Neural crest cell (in vitro differentiated cells): ENCODE results near the gene IRS2. TPM values are rescaled to one million over a fixed set of nuclear protein-coding genes. Genes with fewer than 3 reads are reported as not detected.

Source experiments
- DNase-seq: peaks from one replicate; pipeline ENCODE4 v3.0.0; 2021; ENCODE audit warnings: low read depth, mixed read lengths, low spot score
- H3K27ac Mint-ChIP-seq: one replicate; pipeline ENCODE4 v1.8.0; 2021; ENCODE audit warnings: mild to moderate bottlenecking, mixed read lengths; ENCODE audit not compliant: unreplicated experiment
- H3K27me3 Mint-ChIP-seq: 2 replicates; pipeline ENCODE4 v1.8.0; 2021; ENCODE audit warnings: low read depth, mild to moderate bottlenecking, mixed read lengths
- H3K36me3 Mint-ChIP-seq: 2 replicates; pipeline ENCODE4 v1.8.0; 2021; ENCODE audit warnings: low read depth, mild to moderate bottlenecking, mixed read lengths
- H3K4me1 Mint-ChIP-seq: 2 replicates; pipeline ENCODE4 v1.8.0; 2021; ENCODE audit warnings: mixed read lengths
- H3K4me3 Mint-ChIP-seq: one replicate; pipeline ENCODE4 v1.8.0; 2021; ENCODE audit warnings: mild to moderate bottlenecking, mixed read lengths
- H3K9me3 Mint-ChIP-seq: 2 replicates; pipeline ENCODE4 v1.8.0; 2021; ENCODE audit warnings: mixed read lengths
- total RNA-seq: library from RNA; stranded (reverse); gene quantifications from 2 replicates; pipeline ENCODE4 v1.2.1, GENCODE V29; 2021
- TF ChIP-seq, protein P1 (sequence below): fragments of 200-600 bp; sonication (generic); conservative IDR thresholded peaks from 2 replicates; pipeline ENCODE4 v1.5.0; 2021; ENCODE audit warnings: antibody characterized with exemption, mild to moderate bottlenecking

Gene IRS2
- total RNA-seq, 1 donor from 2014 or later: 7.0 TPM

GRCh38 chr13:109751477-109751876 is 34.9 kb downstream of the IRS2 start:
- Mint-ChIP-seq H3K4me1 (peaks cover 20% of the 10 kb centered on the region), H3K9me3 (peaks cover 4% of the 10 kb centered on the region), H3K4me3 (no peak overlapping the region), H3K27me3 (no peaks in the 10 kb centered on the region), H3K27ac (no peak overlapping the region), H3K36me3 (peaks cover 13% of the 10 kb centered on the region)
- DNase-seq: no peak
- TF ChIP-seq, protein P1, sequence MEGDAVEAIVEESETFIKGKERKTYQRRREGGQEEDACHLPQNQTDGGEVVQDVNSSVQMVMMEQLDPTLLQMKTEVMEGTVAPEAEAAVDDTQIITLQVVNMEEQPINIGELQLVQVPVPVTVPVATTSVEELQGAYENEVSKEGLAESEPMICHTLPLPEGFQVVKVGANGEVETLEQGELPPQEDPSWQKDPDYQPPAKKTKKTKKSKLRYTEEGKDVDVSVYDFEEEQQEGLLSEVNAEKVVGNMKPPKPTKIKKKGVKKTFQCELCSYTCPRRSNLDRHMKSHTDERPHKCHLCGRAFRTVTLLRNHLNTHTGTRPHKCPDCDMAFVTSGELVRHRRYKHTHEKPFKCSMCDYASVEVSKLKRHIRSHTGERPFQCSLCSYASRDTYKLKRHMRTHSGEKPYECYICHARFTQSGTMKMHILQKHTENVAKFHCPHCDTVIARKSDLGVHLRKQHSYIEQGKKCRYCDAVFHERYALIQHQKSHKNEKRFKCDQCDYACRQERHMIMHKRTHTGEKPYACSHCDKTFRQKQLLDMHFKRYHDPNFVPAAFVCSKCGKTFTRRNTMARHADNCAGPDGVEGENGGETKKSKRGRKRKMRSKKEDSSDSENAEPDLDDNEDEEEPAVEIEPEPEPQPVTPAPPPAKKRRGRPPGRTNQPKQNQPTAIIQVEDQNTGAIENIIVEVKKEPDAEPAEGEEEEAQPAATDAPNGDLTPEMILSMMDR: no peak

DNA sequence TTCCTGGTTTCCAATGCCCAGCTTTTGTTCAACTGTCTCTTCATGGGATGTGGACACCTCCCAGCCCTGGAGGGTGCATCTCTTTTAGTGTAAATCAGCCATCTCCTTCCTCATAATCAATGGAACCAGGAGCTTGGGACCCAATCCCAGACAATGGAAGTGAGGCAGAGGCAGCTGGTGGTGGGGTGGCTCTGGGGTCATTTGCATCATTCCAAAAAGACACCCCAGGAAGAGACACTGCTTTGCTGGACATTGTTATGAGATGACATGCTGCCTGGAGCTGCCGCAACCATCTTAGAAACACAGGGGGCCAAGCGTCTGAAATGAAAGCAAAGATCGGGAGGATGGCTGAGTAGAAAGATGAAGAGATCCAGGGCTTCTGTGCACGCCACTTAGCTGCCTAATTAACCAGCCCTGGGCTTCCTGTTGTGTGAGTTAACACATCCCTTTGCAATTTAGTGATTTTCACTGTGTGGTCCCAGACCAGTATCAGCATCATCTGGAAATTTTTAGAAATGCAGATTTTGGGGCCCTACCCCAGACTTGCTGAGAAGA is 36.1 kb downstream of the IRS2 start:
- peaks cover 4% of the 10 kb centered on the region for H3K9me3 Mint-ChIP-seq
- no peak overlapping the region for H3K27ac Mint-ChIP-seq
- H3K27me3 Mint-ChIP-seq: no peaks in the 10 kb centered on the region
- peaks cover 13% of the 10 kb centered on the region for H3K36me3 Mint-ChIP-seq
- no peak overlapping the region for H3K4me3 Mint-ChIP-seq
- H3K4me1 Mint-ChIP-seq: peaks cover 19% of the 10 kb centered on the region
- no peak for DNase-seq
- TF ChIP-seq, protein P1: no peak

- no peak overlapping the region for H3K27ac Mint-ChIP-seq
Observed at GRCh38 chr13:109749365-109749764, 37.0 kb downstream of the IRS2 start.

GRCh38 chr13:109748677-109749076 is 37.7 kb downstream of the IRS2 start:
- no peaks in the 10 kb centered on the region for H3K27me3 Mint-ChIP-seq
- H3K9me3 Mint-ChIP-seq: peaks cover 4% of the 10 kb centered on the region
- H3K36me3 Mint-ChIP-seq: peaks cover 16% of the 10 kb centered on the region
- TF ChIP-seq, protein P1: no peak
- peaks cover 27% of the 10 kb centered on the region for H3K4me1 Mint-ChIP-seq
- H3K4me3 Mint-ChIP-seq: no peak overlapping the region
- no peak overlapping the region for H3K27ac Mint-ChIP-seq
- DNase-seq: no peak

More at GRCh38 chr13:109749365-109749764, 37.0 kb downstream of the IRS2 start:
- Mint-ChIP-seq H3K9me3 (peaks cover 4% of the 10 kb centered on the region), H3K27me3 (no peaks in the 10 kb centered on the region), H3K36me3 (peaks cover 14% of the 10 kb centered on the region), H3K4me1 (peaks cover 21% of the 10 kb centered on the region), H3K4me3 (no peak overlapping the region)
- no peak for DNase-seq
- TF ChIP-seq, protein P1: no peak

GRCh38 chr13:109747524-109747923 is 38.9 kb downstream of the IRS2 start:
- Mint-ChIP-seq H3K36me3 (peaks cover 10% of the 10 kb centered on the region), H3K27ac (no peak overlapping the region), H3K27me3 (no peaks in the 10 kb centered on the region), H3K4me3 (no peak overlapping the region), H3K9me3 (peaks cover 4% of the 10 kb centered on the region), H3K4me1 (peaks cover 32% of the 10 kb centered on the region)
- TF ChIP-seq, protein P1: peak; percentile 26
- DNase-seq: no peak
